K562 (cell line): Measurements from ENCODE around the gene ZNF438. TPM values are rescaled to one million over a fixed set of nuclear protein-coding genes. Genes with fewer than 3 reads are reported as not detected.

ENCODE experiments used
- ATAC-seq: fragments of 200-7000 bp; cut with Tn5 transposase; 3 replicates; pipeline ENCODE4 v1.9.1; 2020; ENCODE audit warnings: moderate library complexity
- BruUV-seq: library from RNA; stranded (reverse); fragments of 400-500 nt; replicated peaks from 2 replicates; lab custom pipeline; 2021; lab: Mats Ljungman, UMichigan
- CTCF ChIA-PET: fragments of 300-600 bp; formaldehyde crosslinking; extraction: SDS; loops from one replicate; lab custom pipeline; 2021; ENCODE audit warnings: low intra/inter-chr PET ratio; lab: Yijun Ruan, JAX
- POLR2A ChIA-PET: fragments of 300-600, 350-650 bp; sonication (Branson Sonifier 250); formaldehyde crosslinking; extraction: SDS; loops from one replicate; lab custom pipeline; 2021; ENCODE audit warnings: antibody characterized with exemption, inconsistent platforms; lab: Yijun Ruan, JAX
- DNase-seq, 4 experiments: peaks; one replicate each; pipeline versions ENCODE4 v3.0.0 to v3.0.0-alpha.2; 2011 to 2018; ENCODE audit warnings: low spot score in 3 of 4, mixed read lengths in 3 of 4; ENCODE audit errors: extremely low read depth in 1 of 4
- FAIRE-seq: peaks from 2 replicates; lab custom pipeline; 2011; peaks lifted over from hg19 to GRCh38; lab: Jason Lieb, UNC
- H2AFZ ChIP-seq: 2 replicates; pipeline ENCODE4 v1.6.0; 2011; ENCODE audit warnings: low read depth, low read length, control low read depth, inconsistent platforms
- H3K27ac ChIP-seq: fragments of 200-600 bp; 3 replicates; pipeline ENCODE4 v1.8.0; 2011; ENCODE audit warnings: low read depth, mild to moderate bottlenecking, control low read depth, inconsistent platforms, low read length, moderate library complexity, mixed read lengths; ENCODE audit errors: extremely low read depth
- H3K27me3 ChIP-seq, 2 experiments: fragments of 300-600 bp in 1 of 2; 2 replicates in 1 of 2; 3 replicates in 1 of 2; pipeline versions ENCODE4 v1.6.0 to v1.8.0; 2011; ENCODE audit warnings: inconsistent platforms in 2 of 2, low read length in 2 of 2, mild to moderate bottlenecking in 1 of 2, mixed read lengths in 1 of 2, moderate library complexity in 1 of 2; ENCODE audit not compliant: control insufficient read depth in 2 of 2, insufficient read depth in 2 of 2
- H3K36me3 ChIP-seq: fragments of 300-600 bp; 3 replicates; pipeline ENCODE4 v1.8.0; 2011; ENCODE audit warnings: mild to moderate bottlenecking, low read length, inconsistent platforms; ENCODE audit not compliant: control insufficient read depth, insufficient read depth
- H3K4me1 ChIP-seq, 2 experiments: fragments of 200-600 bp in 1 of 2; replicated peaks in 1 of 2; 2 replicates in 1 of 2; 3 replicates in 1 of 2; pipeline versions ENCODE4 v1.5.1 to v1.8.0; 2011; ENCODE audit warnings: inconsistent platforms in 2 of 2, low read length in 2 of 2, mild to moderate bottlenecking in 1 of 2, mixed read lengths in 1 of 2, moderate library complexity in 1 of 2; ENCODE audit not compliant: control insufficient read depth in 2 of 2, insufficient read depth in 2 of 2
- H3K4me2 ChIP-seq: 2 replicates; pipeline ENCODE4 v1.6.1; 2011; ENCODE audit warnings: low read length, control low read depth, inconsistent platforms, mixed read lengths; ENCODE audit not compliant: insufficient read depth
- H3K4me3 ChIP-seq: fragments of 200-600 bp; sonication (generic), shearing (Covaris generic); 2 replicates; pipeline ENCODE4 v1.5.1; 2016; ENCODE audit warnings: control low read depth, inconsistent platforms
- H3K79me2 ChIP-seq: fragments of 200-600 bp; 3 replicates; pipeline ENCODE4 v1.8.0; 2011; ENCODE audit warnings: low read length, inconsistent platforms; ENCODE audit not compliant: control insufficient read depth, insufficient read depth
- H3K9ac ChIP-seq, 2 experiments: 2 replicates each; pipeline versions ENCODE4 v1.6.0 to v1.6.1; 2011; ENCODE audit warnings: low read depth in 2 of 2, low read length in 2 of 2, control low read depth in 1 of 2, inconsistent platforms in 1 of 2, mild to moderate bottlenecking in 1 of 2, mixed read lengths in 1 of 2; ENCODE audit not compliant: insufficient read depth in 1 of 2
- H3K9me1 ChIP-seq: one replicate; pipeline ENCODE4 v1.6.0; 2011; ENCODE audit warnings: inconsistent platforms, mild to moderate bottlenecking, low read length, moderate library complexity; ENCODE audit not compliant: control insufficient read depth, insufficient read depth
- H3K9me3 ChIP-seq: replicated peaks from 2 replicates; pipeline ENCODE4 v1.5.1; 2011; ENCODE audit warnings: low read depth, low read length, inconsistent platforms; ENCODE audit not compliant: control insufficient read depth, insufficient read depth
- H4K20me1 ChIP-seq: replicated peaks from 2 replicates; pipeline ENCODE4 v1.6.1; 2011; ENCODE audit warnings: low read length, inconsistent platforms, mixed read lengths; ENCODE audit not compliant: control insufficient read depth, insufficient read depth
- REST ChIP-seq, 2 experiments: fragments of 450-650 bp; formaldehyde crosslinking in 1 of 2; IDR thresholded peaks; 2 replicates each; pipeline versions ENCODE4 v1.4.0 to v1.6.1; 2014 to 2020; ENCODE audit warnings: mild to moderate bottlenecking in 2 of 2, borderline replicate concordance in 1 of 2, low read depth in 1 of 2
- ZBTB17 ChIP-seq: fragments of 450-650 bp; formaldehyde crosslinking; IDR thresholded peaks from 2 replicates; pipeline ENCODE4 v1.4.0; 2020; ENCODE audit warnings: mild to moderate bottlenecking
- ZNF398 ChIP-seq: fragments of 250-450 bp; sonication (Bioruptor Pico); IDR thresholded peaks from 2 replicates; pipeline ENCODE4 v1.8.0; 2021; ENCODE audit warnings: moderate library complexity, mild to moderate bottlenecking, inconsistent platforms
- ZNF41 ChIP-seq: fragments of 250-450 bp; sonication (Bioruptor Pico); conservative IDR thresholded peaks from 2 replicates; pipeline ENCODE4 v1.4.0; 2020; ENCODE audit warnings: mild to moderate bottlenecking
- WGBS: fragments of 100-300 bp; shearing (Covaris generic); methylation state at CpG from one replicate; pipeline ENCODE4 v1.1.6; 2016; ENCODE audit warnings: low coverage, mixed read lengths; ENCODE audit not compliant: insufficient coverage; ENCODE audit errors: missing lambda C conversion rate; 5-methylcytosine and 5-hydroxymethylcytosine counted together
- in situ Hi-C: fragments of 300-500 bp; cut with MboI; formaldehyde crosslinking; loops from 4 replicates; pipeline ENCODE4 v1.15.0; 2018; ENCODE audit warnings: inconsistent platforms, mixed read lengths
- intact Hi-C: fragments of 100-400 bp; cut with micrococcal nuclease; formaldehyde crosslinking; loops from 2 replicates; pipeline ENCODE4 v1.14.2; 2022
- polyA plus RNA-seq, 8 experiments: library from polyadenylated mRNA; depleted of rRNA in 4 of 8; stranded (reverse) in 5 of 8; unstranded in 3 of 8; fragments of >200 nt; fragmentation: Nextera tagmentation in 2 of 8; fragmentation: Illumina TruSeq in 1 of 8; extraction: Ambion mirVana in 2 of 8; extraction: Trizol in 1 of 8; gene quantifications; 2 replicates each; pipeline versions ENCODE4 v1.2.1 to v1.2.3, GENCODE V29; 2011 to 2014; ENCODE audit warnings: inconsistent platforms in 1 of 8, missing spikeins in 1 of 8
- total RNA-seq, 7 experiments: library from RNA; depleted of rRNA in 6 of 7; stranded (reverse); fragments of >200 nt in 6 of 7; fragmentation: Illumina TruSeq in 2 of 7; extraction: Trizol in 2 of 7; gene quantifications; 2 replicates each; pipeline versions ENCODE4 v1.2.1 to v1.2.3, GENCODE V29; 2011 to 2021; ENCODE audit warnings: low replicate concordance in 1 of 7
- TF ChIP-seq, protein P1 (sequence below): sonication (generic); formaldehyde crosslinking; IDR thresholded peaks from 2 replicates; pipeline ENCODE4 v1.8.0; 2023; ENCODE audit warnings: mild to moderate bottlenecking, missing genetic modification reagents

ZNF438 gene
- total and polyA plus RNA-seq, 9 of the 15 experiments (the other 6 are each of a cell fraction or from before 2014, with no cell fraction given) = 0.45 to 1.5 (median 0.91) TPM

DNA sequence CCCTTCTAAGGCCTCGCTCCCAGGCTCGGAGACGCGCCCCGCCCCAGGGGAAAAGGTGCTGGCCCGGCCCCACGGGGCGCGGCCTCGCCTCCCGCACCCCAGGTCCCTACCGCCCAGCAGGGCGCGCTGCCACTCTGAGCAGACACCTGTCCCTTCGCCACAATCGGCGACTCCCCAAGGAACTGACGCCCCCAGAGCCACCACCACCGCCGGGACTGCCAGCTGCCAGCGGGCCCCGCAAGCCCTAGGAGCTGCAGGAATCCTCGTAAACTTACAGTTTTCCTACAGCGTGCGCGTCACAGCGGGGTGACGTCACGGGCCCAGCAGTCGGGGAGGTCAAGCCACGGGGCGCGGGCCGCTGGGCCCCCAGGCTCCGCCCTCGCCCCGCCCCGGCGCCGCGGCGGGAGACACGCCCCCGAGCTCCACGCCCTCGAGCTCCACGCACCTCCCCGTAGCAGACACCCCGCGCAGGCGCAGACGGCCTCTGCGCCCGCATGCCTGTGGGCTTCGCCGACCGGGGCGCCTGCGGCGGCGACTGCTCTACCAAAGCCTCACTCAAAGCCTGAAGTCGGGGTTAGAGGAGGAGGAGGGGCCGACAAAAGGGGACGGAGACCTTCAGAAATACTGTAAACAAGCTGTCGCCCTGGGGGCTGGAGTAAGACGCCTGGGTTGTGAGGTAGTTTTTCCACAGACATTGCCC is at the start of gene ZNF438 (continued):
- no peak for TF ChIP-seq ZNF398 (CRISPR knock-in tag)
- TF ChIP-seq, protein P1, sequence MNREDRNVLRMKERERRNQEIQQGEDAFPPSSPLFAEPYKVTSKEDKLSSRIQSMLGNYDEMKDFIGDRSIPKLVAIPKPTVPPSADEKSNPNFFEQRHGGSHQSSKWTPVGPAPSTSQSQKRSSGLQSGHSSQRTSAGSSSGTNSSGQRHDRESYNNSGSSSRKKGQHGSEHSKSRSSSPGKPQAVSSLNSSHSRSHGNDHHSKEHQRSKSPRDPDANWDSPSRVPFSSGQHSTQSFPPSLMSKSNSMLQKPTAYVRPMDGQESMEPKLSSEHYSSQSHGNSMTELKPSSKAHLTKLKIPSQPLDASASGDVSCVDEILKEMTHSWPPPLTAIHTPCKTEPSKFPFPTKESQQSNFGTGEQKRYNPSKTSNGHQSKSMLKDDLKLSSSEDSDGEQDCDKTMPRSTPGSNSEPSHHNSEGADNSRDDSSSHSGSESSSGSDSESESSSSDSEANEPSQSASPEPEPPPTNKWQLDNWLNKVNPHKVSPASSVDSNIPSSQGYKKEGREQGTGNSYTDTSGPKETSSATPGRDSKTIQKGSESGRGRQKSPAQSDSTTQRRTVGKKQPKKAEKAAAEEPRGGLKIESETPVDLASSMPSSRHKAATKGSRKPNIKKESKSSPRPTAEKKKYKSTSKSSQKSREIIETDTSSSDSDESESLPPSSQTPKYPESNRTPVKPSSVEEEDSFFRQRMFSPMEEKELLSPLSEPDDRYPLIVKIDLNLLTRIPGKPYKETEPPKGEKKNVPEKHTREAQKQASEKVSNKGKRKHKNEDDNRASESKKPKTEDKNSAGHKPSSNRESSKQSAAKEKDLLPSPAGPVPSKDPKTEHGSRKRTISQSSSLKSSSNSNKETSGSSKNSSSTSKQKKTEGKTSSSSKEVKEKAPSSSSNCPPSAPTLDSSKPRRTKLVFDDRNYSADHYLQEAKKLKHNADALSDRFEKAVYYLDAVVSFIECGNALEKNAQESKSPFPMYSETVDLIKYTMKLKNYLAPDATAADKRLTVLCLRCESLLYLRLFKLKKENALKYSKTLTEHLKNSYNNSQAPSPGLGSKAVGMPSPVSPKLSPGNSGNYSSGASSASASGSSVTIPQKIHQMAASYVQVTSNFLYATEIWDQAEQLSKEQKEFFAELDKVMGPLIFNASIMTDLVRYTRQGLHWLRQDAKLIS = peak; percentile 68; the same call in 1 of the 2 replicates

- WGBS = 0% methylated on average over 6 of the region's 6 CpGs
- no peak for ATAC-seq
- no peak for TF ChIP-seq ZNF41
- peak; percentile 95 for TF ChIP-seq ZBTB17 (CRISPR knock-in tag)
- 0 out of 2 replicates have a peak, but pooled peaks have one; percentile 29 for TF ChIP-seq REST (IDR thresholded peaks at IDR 0.05; ENCODE audit: borderline replicate concordance)
- no peak for TF ChIP-seq REST (CRISPR knock-in tag; IDR thresholded peaks at IDR 0.05; ENCODE audit: low read depth)
These were observed 44.9 kb upstream of the ZNF438 start for GRCh38 chr10:31076610-31076988.

More at GRCh38 chr10:31076610-31076988, 44.9 kb upstream of the ZNF438 start:
- no peaks in the 10 kb centered on the region for H4K20me1 ChIP-seq
- H3K27ac ChIP-seq = no peak overlapping the region
- POLR2A ChIA-PET = no interaction called here
- H3K9me3 ChIP-seq = no peaks in the 10 kb centered on the region
- BruUV-seq = no TSS peak
- no peak overlapping the region for H3K4me3 ChIP-seq
- H3K9ac ChIP-seq = no peak overlapping the region
- H3K4me2 ChIP-seq = no peak overlapping the region
- CTCF ChIA-PET = no interaction called here
- in situ Hi-C loops (no loop called here), intact Hi-C loops (no loop called here)
- H3K9me1 ChIP-seq = no peaks in the 10 kb centered on the region
- H3K36me3 ChIP-seq = no peaks in the 10 kb centered on the region
- H3K27me3 ChIP-seq = no peaks in the 10 kb centered on the region
- no peak overlapping the region for H2AFZ ChIP-seq
- DNase-seq (peak in 2 of 4 experiments; percentile 22 to 23), FAIRE-seq (no peak)
- H3K79me2 ChIP-seq = no peaks in the 10 kb centered on the region
- H3K4me1 ChIP-seq = no peaks in the 10 kb centered on the region
